BJ (cell line): Measurements from ENCODE around the gene CCDC69. TPM values are rescaled to one million over a fixed set of nuclear protein-coding genes. Genes with fewer than 3 reads are reported as not detected.

Source experiments
- CTCF ChIA-PET: fragments of 350-600 bp; formaldehyde crosslinking; extraction: SDS; loops from one replicate; lab custom pipeline; 2021; ENCODE audit warnings: antibody characterized with exemption, inconsistent platforms; lab: Yijun Ruan, JAX
- POLR2A ChIA-PET: fragments of 300-600 bp; sonication (Branson Sonifier 250); formaldehyde crosslinking; extraction: SDS; loops from one replicate; lab custom pipeline; 2021; ENCODE audit warnings: antibody characterized with exemption; lab: Charles Lee
- DNase-seq: peaks from one replicate; pipeline ENCODE4 v3.0.0-alpha.2; 2011; ENCODE audit warnings: low read depth
- H3K27me3 ChIP-seq: 2 replicates; pipeline ENCODE4 v1.6.0; 2011; ENCODE audit warnings: low read length; ENCODE audit not compliant: control insufficient read depth, insufficient read depth
- H3K36me3 ChIP-seq: 2 replicates; pipeline ENCODE4 v1.5.1; 2011; ENCODE audit warnings: low read length; ENCODE audit not compliant: control insufficient read depth, insufficient read depth
- H3K4me3 ChIP-seq: 2 replicates; pipeline ENCODE4 v1.5.1; 2011; ENCODE audit warnings: low read depth, mild to moderate bottlenecking, control low read depth, low read length
- polyA plus RNA-seq: library from polyadenylated mRNA; depleted of rRNA; stranded (reverse); fragments of >200 nt; gene quantifications from 2 replicates; pipeline ENCODE4 v1.2.3, GENCODE V29; 2011
- TF ChIP-seq, protein P1 (sequence below): IDR thresholded peaks from 2 replicates; pipeline ENCODE4 v1.5.1; 2011; ENCODE audit warnings: low read depth, mild to moderate bottlenecking, control low read depth, inconsistent platforms, low read length, moderate library complexity; ENCODE audit not compliant: insufficient read depth

Gene CCDC69
- polyA plus RNA-seq, 1 experiment, result 0.93 TPM

- ChIA-PET POLR2A (interaction anchor here (0.6 to 0.7 kb wide), 2 partner anchors 79 to 131 kb away, joined by 3 to 9 read pairs; no protein-coding TSS in a partner anchor), CTCF (interaction anchor here (0.6 to 3.7 kb wide), 11 partner anchors 9 to 312 kb away, joined by 3 to 21 read pairs (median 3); partner anchors contain the start of gene ANXA6)
- H3K36me3 ChIP-seq, result peaks cover 40% of the 10 kb centered on the region
- H3K4me3 ChIP-seq, result no peak overlapping the region
- H3K27me3 ChIP-seq, result no peaks in the 10 kb centered on the region
- no peak for DNase-seq
- TF ChIP-seq, protein P1, sequence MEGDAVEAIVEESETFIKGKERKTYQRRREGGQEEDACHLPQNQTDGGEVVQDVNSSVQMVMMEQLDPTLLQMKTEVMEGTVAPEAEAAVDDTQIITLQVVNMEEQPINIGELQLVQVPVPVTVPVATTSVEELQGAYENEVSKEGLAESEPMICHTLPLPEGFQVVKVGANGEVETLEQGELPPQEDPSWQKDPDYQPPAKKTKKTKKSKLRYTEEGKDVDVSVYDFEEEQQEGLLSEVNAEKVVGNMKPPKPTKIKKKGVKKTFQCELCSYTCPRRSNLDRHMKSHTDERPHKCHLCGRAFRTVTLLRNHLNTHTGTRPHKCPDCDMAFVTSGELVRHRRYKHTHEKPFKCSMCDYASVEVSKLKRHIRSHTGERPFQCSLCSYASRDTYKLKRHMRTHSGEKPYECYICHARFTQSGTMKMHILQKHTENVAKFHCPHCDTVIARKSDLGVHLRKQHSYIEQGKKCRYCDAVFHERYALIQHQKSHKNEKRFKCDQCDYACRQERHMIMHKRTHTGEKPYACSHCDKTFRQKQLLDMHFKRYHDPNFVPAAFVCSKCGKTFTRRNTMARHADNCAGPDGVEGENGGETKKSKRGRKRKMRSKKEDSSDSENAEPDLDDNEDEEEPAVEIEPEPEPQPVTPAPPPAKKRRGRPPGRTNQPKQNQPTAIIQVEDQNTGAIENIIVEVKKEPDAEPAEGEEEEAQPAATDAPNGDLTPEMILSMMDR, result no peak
These were observed 82.4 kb downstream of the CCDC69 start for GRCh38 chr5:151141535-151141934.

DNA sequence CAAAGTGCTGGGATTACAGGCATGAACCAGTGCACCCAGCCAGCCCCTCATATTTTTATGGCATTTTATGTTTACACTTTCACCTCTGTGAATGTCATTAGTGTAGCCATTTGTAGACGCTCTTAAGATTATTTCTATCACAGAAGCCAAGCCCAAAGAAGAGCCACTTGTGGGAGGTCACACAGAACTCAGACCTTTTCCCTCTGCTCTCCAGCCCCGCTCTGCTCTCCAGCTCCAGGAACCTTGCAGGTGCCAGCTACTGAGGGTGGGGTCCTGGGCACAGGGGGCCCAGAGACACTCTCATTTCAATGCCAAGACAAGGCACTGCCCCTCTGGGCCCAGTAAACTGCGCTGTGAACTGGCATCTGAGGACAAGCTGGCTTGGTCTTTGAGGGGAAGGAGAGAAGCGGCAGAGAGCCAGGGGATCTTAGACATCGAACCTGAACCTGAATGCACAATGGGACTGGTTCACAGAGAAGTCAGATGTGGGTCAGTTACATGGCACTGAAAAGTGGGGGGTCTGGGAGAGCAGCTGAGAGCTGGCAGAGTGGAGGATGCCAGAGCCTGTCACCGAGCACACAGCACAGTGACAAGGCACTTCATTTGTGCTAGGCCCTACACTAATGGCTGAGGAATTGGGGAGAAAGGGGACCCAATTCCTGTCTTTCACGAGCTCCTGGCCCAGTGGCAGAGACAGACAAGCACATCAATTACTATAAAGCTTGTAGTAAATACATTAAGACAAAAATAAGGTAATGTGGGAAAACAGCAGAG is 83.0 kb downstream of the CCDC69 start:
- CTCF ChIA-PET, result interaction anchor here (1.2 to 3.7 kb wide), 7 partner anchors 8 to 158 kb away, joined by 3 to 21 read pairs (median 8); no protein-coding TSS in a partner anchor
- TF ChIP-seq, protein P1, result no peak

DNA sequence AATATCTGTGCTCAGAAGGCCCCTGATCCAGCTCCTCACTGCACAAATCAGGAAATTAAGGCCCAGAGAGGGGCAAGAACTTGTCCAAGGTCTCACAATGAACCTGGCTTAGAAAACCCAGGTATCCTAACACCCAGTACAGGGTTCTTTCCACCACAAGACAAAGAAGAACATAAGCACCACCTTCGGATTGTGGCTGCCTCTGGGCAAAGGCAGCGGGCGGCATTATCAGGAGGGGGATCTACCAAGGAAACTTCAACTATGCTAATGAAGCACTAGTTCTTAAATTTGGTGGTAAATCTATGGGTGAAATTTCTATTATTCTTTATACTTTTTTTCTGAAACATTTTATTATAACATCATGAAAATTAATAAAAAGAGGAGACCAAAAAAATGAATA is 84.2 kb downstream of the CCDC69 start:
- CTCF ChIA-PET, result interaction anchor here (1.1 to 1.9 kb wide), 2 partner anchors 9 to 13 kb away, joined by 3 to 7 read pairs; no protein-coding TSS in a partner anchor
- POLR2A ChIA-PET, result no interaction called here
- Histone ChIP-seq H3K4me3 (no peak overlapping the region), H3K27me3 (no peaks in the 10 kb centered on the region), H3K36me3 (peaks cover 47% of the 10 kb centered on the region)
- no peak for DNase-seq
- TF ChIP-seq, protein P1, result no peak

More for the DNA sequence above, 83.0 kb downstream of the CCDC69 start:
- Histone ChIP-seq H3K27me3 (no peaks in the 10 kb centered on the region), H3K4me3 (no peak overlapping the region), H3K36me3 (peaks cover 40% of the 10 kb centered on the region)
- DNase-seq, result no peak
- POLR2A ChIA-PET, result interaction anchor here (0.6 kb wide), 1 partner anchor 130 kb away, joined by 3 read pairs; no protein-coding TSS in a partner anchor

DNA sequence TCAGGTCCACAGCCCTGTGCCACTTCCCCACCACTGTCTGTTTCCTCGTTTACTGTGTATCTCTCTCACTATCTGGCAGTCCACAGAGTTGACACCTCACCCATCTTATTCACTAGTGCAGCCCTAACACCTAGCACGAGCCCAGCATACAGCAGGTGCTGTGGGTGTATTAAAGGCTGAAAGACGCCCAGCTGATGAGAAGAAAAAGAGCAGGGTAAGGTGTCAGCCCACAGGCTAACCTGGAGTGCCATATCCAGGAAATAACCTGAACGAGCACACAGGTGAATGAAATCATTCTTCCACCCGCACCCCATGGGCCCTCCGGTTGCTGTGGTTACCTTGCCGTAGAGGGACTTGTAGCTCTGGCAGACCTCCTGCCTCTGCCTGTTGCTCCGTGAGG is 84.9 kb downstream of the CCDC69 start:
- Histone ChIP-seq H3K27me3 (no peaks in the 10 kb centered on the region), H3K4me3 (no peak overlapping the region), H3K36me3 (peaks cover 48% of the 10 kb centered on the region)
- ChIA-PET POLR2A (no interaction called here), CTCF (interaction anchor here (1.1 to 1.9 kb wide), 2 partner anchors 10 to 12 kb away, joined by 3 to 7 read pairs; no protein-coding TSS in a partner anchor)
- no peak for DNase-seq
- TF ChIP-seq, protein P1, result no peak

- Histone ChIP-seq H3K27me3 (no peaks in the 10 kb centered on the region), H3K4me3 (no peak overlapping the region), H3K36me3 (peaks cover 51% of the 10 kb centered on the region)
- TF ChIP-seq, protein P1, result no peak
- DNase-seq, result no peak
- POLR2A ChIA-PET, result no interaction called here
- CTCF ChIA-PET, result interaction anchor here (0.7 to 2.6 kb wide), 4 partner anchors 12 to 90 kb away, joined by 3 to 20 read pairs (median 7); no protein-coding TSS in a partner anchor
These were observed 85.8 kb downstream of the CCDC69 start for GRCh38 chr5:151138114-151138513.
